C4-2B (cell line): ENCODE results near the gene MYEF2.

Experiments
- ZFX ChIP-seq: fragments of 450-650 bp; IDR thresholded peaks from 2 replicates; pipeline ENCODE4 v1.6.1; 2017
- TF ChIP-seq, protein P1 (sequence below): fragments of 450-650 bp; conservative IDR thresholded peaks from 2 replicates; pipeline ENCODE4 v1.5.1; 2017; ENCODE audit warnings: mild to moderate bottlenecking

DNA sequence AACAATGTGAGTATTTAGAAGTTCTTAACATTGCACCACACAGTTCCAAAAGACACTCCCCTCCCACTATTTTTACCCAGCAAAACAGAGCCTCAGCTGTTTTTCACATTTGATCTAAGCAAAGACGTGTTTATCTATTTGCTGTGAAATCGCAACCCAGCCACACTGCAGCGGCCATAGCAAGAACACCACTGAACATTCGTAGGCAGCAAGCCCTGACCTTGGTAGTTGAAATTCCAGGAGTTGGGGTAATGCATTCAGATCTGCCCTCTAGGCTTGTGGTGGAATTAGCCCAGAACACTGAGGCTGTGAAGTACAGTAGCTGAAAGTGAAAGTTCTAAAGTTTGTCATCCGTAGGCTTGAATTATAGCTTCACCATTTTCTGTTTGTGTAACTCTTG, 74.4 kb downstream of the MYEF2 start:
- TF ChIP-seq, protein P1, sequence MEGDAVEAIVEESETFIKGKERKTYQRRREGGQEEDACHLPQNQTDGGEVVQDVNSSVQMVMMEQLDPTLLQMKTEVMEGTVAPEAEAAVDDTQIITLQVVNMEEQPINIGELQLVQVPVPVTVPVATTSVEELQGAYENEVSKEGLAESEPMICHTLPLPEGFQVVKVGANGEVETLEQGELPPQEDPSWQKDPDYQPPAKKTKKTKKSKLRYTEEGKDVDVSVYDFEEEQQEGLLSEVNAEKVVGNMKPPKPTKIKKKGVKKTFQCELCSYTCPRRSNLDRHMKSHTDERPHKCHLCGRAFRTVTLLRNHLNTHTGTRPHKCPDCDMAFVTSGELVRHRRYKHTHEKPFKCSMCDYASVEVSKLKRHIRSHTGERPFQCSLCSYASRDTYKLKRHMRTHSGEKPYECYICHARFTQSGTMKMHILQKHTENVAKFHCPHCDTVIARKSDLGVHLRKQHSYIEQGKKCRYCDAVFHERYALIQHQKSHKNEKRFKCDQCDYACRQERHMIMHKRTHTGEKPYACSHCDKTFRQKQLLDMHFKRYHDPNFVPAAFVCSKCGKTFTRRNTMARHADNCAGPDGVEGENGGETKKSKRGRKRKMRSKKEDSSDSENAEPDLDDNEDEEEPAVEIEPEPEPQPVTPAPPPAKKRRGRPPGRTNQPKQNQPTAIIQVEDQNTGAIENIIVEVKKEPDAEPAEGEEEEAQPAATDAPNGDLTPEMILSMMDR, result no peak
- no peak for TF ChIP-seq ZFX
